ENCODE data around the gene SLC18A3. TPM values are rescaled to one million over a fixed set of nuclear protein-coding genes. Genes with fewer than 3 reads are reported as not detected.
A peak's percentile ranks its signal among the peaks of the same experiment; 100 is the strongest.

Gene SLC18A3
- total RNA-seq, 1 experiment from 2014 or later: 0.13 TPM

- no peak overlapping the region for H3K4me3 Mint-ChIP-seq
- H3K27me3 Mint-ChIP-seq (ENCODE audit: low read depth): no peaks in the 10 kb centered on the region; the same call in 1 of the 2 replicates
- ATAC-seq (no peak), DNase-seq (ENCODE audit: low spot score) (peak; percentile 0)
- H3K9me3 Mint-ChIP-seq: no peaks in the 10 kb centered on the region
- ChIA-PET POLR2A (no interaction called here), CTCF (no interaction called here)
- no peaks in the 10 kb centered on the region for H3K4me1 Mint-ChIP-seq
- no peak overlapping the region for H3K27ac Mint-ChIP-seq
- no peaks in the 10 kb centered on the region for H3K36me3 Mint-ChIP-seq
- TF ChIP-seq EMX1 (CRISPR knock-in tag; IDR thresholded peaks at IDR 0.05) (no peak), SMAD3 (CRISPR knock-in tag; IDR thresholded peaks at IDR 0.05; ENCODE audit: borderline replicate concordance) (no peak), KAT7 (CRISPR knock-in tag; IDR thresholded peaks at IDR 0.05; ENCODE audit: borderline replicate concordance) (no peak), ZNF532 (CRISPR knock-in tag; IDR thresholded peaks at IDR 0.05; ENCODE audit: borderline replicate concordance) (no peak), RORB (CRISPR knock-in tag; IDR thresholded peaks at IDR 0.05) (no peak), ZNF263 (CRISPR knock-in tag; IDR thresholded peaks at IDR 0.05; ENCODE audit: low read depth) (no peak), FOXP4 (CRISPR knock-in tag; IDR thresholded peaks at IDR 0.05) (no peak), NR3C1 (CRISPR knock-in tag; conservative IDR thresholded peaks at IDR 0.05; ENCODE audit: low read depth) (no peak), ZNF317 (CRISPR knock-in tag; IDR thresholded peaks at IDR 0.05; ENCODE audit: borderline replicate concordance, low read depth) (no peak), GRHL2 (CRISPR knock-in tag; IDR thresholded peaks at IDR 0.05; ENCODE audit: insufficient replicate concordance, severe bottlenecking) (no peak), TEAD4 (CRISPR knock-in tag; IDR thresholded peaks at IDR 0.05) (no peak), ZNF232 (CRISPR knock-in tag; IDR thresholded peaks at IDR 0.05) (no peak), TEAD1 (CRISPR knock-in tag; IDR thresholded peaks at IDR 0.05) (no peak)
- TF ChIP-seq, protein P1, sequence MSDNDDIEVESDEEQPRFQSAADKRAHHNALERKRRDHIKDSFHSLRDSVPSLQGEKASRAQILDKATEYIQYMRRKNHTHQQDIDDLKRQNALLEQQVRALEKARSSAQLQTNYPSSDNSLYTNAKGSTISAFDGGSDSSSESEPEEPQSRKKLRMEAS (CRISPR knock-in tag; IDR thresholded peaks at IDR 0.05): no peak
- TF ChIP-seq, protein P2, sequence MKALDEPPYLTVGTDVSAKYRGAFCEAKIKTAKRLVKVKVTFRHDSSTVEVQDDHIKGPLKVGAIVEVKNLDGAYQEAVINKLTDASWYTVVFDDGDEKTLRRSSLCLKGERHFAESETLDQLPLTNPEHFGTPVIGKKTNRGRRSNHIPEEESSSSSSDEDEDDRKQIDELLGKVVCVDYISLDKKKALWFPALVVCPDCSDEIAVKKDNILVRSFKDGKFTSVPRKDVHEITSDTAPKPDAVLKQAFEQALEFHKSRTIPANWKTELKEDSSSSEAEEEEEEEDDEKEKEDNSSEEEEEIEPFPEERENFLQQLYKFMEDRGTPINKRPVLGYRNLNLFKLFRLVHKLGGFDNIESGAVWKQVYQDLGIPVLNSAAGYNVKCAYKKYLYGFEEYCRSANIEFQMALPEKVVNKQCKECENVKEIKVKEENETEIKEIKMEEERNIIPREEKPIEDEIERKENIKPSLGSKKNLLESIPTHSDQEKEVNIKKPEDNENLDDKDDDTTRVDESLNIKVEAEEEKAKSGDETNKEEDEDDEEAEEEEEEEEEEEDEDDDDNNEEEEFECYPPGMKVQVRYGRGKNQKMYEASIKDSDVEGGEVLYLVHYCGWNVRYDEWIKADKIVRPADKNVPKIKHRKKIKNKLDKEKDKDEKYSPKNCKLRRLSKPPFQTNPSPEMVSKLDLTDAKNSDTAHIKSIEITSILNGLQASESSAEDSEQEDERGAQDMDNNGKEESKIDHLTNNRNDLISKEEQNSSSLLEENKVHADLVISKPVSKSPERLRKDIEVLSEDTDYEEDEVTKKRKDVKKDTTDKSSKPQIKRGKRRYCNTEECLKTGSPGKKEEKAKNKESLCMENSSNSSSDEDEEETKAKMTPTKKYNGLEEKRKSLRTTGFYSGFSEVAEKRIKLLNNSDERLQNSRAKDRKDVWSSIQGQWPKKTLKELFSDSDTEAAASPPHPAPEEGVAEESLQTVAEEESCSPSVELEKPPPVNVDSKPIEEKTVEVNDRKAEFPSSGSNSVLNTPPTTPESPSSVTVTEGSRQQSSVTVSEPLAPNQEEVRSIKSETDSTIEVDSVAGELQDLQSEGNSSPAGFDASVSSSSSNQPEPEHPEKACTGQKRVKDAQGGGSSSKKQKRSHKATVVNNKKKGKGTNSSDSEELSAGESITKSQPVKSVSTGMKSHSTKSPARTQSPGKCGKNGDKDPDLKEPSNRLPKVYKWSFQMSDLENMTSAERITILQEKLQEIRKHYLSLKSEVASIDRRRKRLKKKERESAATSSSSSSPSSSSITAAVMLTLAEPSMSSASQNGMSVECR (CRISPR knock-in tag; IDR thresholded peaks at IDR 0.05; ENCODE audit: borderline replicate concordance): no peak
- TF ChIP-seq, protein P3, sequence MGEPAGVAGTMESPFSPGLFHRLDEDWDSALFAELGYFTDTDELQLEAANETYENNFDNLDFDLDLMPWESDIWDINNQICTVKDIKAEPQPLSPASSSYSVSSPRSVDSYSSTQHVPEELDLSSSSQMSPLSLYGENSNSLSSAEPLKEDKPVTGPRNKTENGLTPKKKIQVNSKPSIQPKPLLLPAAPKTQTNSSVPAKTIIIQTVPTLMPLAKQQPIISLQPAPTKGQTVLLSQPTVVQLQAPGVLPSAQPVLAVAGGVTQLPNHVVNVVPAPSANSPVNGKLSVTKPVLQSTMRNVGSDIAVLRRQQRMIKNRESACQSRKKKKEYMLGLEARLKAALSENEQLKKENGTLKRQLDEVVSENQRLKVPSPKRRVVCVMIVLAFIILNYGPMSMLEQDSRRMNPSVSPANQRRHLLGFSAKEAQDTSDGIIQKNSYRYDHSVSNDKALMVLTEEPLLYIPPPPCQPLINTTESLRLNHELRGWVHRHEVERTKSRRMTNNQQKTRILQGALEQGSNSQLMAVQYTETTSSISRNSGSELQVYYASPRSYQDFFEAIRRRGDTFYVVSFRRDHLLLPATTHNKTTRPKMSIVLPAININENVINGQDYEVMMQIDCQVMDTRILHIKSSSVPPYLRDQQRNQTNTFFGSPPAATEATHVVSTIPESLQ (CRISPR knock-in tag; IDR thresholded peaks at IDR 0.05): no peak
- TF ChIP-seq, protein P4, sequence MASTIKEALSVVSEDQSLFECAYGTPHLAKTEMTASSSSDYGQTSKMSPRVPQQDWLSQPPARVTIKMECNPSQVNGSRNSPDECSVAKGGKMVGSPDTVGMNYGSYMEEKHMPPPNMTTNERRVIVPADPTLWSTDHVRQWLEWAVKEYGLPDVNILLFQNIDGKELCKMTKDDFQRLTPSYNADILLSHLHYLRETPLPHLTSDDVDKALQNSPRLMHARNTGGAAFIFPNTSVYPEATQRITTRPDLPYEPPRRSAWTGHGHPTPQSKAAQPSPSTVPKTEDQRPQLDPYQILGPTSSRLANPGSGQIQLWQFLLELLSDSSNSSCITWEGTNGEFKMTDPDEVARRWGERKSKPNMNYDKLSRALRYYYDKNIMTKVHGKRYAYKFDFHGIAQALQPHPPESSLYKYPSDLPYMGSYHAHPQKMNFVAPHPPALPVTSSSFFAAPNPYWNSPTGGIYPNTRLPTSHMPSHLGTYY (CRISPR knock-in tag; IDR thresholded peaks at IDR 0.05): no peak
- TF ChIP-seq, protein P5, sequence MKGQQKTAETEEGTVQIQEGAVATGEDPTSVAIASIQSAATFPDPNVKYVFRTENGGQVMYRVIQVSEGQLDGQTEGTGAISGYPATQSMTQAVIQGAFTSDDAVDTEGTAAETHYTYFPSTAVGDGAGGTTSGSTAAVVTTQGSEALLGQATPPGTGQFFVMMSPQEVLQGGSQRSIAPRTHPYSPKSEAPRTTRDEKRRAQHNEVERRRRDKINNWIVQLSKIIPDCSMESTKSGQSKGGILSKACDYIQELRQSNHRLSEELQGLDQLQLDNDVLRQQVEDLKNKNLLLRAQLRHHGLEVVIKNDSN (CRISPR knock-in tag; IDR thresholded peaks at IDR 0.05): no peak
Measured at GRCh38 chr10:49629431-49629881, 19.3 kb downstream of the SLC18A3 start.

Data from WTC11 (cell line).